Measurements from ENCODE around the gene PLEKHH2.

Gene PLEKHH2

GRCh38 chr2:43764086-43764705 lies 127.1 kb downstream of the PLEKHH2 start:
- DNase-seq = no peak

DNA sequence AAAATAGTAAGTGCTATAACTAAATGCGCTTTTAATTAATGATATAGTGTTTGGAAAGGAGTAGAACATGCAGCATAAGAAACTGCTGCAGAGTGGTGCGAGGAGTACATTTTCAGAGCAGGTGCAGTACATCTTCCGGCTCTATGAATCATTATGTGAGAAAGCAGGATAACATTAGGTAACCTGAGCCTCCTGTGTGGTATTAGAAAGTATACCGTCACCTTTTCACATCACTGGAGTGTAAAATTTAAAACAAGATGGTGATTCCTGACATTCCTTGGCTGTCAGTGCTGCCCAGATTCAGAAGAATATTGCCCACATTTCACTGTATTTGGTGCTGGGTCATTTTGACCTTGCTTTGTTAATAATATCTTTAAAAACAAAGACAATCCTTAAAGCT lies 128.9 kb downstream of the PLEKHH2 start:
- no peak for DNase-seq

GRCh38 chr2:43773876-43774613 lies 137.0 kb downstream of the PLEKHH2 start, which contains the start of gene DYNC2LI1:
Gene DYNC2LI1, plus strand, starts transcription at chr2:43774039. Its CDS starts 100 bp downstream, at chr2:43774139.
- DNase-seq = peak; percentile 61

- no peak for DNase-seq
Measured at GRCh38 chr2:43774617-43775016, 137.6 kb downstream of the PLEKHH2 start.

DNA sequence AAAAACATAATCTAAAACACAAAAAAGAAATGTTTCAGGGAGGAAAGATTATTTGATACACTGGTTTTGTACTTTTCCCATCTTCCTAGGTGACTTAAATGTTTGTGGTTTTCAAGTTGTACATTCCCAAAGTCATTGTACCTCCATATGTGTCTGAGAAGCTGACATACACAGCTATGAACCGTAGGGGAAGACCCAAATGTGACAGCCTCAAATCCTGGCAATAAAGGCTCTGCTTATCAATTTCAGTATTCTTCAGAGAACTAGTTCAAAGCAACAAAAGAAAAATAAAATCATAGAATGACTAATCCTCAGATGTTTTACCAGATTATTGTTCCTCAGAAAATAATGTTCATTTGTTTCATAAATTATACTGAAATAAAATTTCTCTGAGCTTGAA lies 139.3 kb downstream of the PLEKHH2 start:
- DNase-seq = no peak

GRCh38 chr2:43777306-43777926 lies 140.4 kb downstream of the PLEKHH2 start:
- DNase-seq = no peak

DNA sequence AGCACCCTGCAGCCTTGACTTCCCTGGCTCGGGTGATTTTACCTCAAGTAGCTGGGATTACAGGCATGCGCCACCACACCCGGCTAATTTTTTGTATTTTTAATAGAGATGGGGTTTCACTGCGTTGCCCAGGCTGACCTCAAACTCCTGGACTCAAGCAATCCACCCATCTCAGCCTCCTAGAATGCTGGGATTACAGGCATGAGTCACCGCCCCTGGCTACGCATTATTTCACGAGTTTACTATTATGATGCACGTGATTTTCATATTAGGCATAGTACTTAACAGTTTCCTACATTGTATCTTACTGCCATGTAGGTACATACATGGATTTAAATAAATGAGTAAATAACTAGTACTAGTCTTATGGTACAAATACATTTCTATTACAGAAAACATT lies 141.2 kb downstream of the PLEKHH2 start:
- DNase-seq = no peak

GRCh38 chr2:43787895-43788294 lies 150.8 kb downstream of the PLEKHH2 start:
- DNase-seq = no peak

DNA sequence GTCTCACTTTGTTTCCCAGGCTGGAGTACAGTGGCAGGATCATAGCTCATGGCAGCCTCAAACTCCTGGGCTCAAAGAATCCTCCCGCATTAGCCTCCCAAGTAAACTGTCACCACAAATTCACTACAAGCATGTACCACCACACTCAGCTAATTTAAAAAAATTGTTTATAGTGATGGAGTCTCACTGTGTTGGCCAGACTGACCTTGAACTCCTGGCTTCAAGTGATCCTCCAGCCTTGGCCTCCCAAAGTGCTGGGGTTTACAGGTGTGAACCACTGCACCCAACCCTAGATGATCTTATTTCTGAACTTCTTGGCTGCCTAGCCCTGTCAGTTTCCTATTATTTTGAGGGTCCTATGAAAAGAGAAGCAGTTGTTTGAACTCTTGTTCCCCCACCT lies 151.6 kb downstream of the PLEKHH2 start:
- no peak for DNase-seq

GRCh38 chr2:43790147-43790546 lies 153.1 kb downstream of the PLEKHH2 start:
- no peak for DNase-seq

DNA sequence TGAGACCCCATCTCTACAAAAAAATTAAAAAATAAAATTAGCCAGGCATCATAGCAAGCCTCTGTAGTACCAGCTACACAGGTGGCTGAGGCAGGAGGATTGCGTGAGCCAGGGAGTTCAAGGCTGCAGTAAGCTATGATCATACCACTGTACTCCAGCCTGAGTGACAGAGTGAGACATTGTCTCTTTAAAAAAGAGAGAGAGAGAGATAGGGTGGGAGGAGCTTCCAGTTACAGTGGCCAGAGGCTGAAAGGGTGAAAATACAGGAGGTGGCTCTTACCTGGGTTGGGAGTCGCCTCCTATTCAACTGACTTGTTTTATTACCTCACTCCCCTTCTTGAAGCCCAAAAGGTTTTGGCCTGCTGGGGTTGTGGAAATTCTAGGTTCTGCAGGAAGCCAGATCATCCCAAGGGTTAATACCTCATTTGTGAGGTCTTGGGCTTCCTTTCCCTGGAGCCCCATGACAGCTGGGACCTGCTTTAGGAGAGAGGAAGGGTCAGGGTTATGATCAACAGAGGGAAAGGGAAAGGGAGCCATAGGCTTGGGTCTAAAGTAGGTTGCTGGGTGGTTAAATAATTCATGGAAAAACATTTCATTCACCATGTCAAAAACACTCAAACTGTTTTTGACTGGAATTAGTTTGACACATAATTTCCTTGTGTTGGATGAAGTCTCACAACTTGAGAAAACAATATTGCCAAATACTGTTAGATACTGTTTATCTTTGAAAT lies 154.1 kb downstream of the PLEKHH2 start:
- DNase-seq = no peak

DNA sequence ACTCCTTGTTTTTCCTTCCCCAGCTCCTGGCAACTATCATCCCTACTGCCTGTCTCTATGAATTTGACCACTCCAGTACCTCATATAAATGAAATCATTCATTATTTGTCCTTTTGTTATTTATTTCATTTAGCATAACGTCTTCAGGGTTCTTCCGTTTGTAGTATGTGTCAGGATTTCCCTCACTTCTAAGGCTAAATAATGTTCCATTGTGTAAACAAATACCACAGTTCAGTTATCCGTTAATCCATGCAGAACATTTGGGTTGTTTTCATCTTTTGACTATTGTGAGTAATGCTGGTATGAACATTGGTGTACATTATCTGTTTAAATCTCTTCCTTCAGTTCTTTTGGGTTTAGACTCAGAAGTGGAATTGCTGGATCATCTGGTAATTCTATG lies 155.6 kb downstream of the PLEKHH2 start:
- no peak for DNase-seq

DNA sequence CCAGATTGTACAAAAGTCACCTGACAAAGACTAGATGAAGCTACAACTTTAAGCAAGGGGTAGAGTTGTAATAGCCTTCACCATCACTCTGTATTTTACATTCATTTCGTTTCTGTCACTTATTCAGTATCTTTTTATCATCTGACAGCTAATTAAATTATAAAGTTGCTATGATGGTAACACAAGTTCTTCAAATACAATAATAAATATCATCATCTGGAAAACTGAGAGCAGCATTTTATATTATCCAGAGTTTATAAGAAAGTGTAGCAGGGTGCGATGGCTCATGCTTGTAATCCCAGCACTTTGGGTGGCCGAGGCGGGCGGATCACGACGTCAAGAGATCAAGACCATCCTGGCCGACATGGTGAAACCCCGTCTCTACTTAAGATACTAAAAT lies 157.9 kb downstream of the PLEKHH2 start:
- no peak for DNase-seq

DNA sequence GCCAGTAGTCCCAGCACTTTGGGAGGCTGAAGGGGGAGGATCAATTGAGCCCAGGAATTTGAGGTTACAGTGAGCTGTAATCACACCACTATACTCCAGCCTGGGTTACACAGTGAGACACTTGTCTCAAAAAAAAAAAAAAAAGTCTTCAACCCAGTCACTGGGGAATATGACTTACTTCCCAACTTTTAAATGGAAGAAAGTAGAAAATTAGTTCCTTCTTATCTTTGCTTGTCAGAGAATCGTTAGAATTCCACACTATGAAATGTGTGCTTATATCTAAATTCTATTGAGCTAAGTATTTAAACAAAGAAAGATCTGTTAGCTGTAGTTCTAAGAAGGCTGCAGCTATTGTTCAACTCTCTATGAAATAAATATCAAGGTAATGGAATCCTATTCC lies 159.1 kb downstream of the PLEKHH2 start:
- no peak for DNase-seq

DNA sequence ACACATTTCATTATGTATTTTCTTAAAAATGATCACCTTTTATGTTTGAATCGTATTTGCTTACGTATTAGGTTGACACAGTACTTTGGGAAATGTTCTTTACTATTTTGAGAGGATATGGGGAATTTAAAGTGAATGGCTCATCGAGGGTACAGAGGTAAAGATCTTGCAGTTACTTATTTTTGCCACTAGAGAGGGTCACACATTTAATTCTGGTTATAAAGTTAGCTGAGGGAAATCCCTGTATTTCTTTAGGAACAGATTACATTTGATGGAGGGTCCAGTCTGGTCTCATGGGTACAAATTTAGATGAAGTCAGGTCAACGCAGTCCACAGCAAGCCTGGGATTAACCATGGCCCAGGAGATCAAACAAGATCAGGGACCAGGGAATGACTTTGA lies 161.2 kb downstream of the PLEKHH2 start:
- DNase-seq = no peak

GRCh38 chr2:43800894-43801293 lies 163.8 kb downstream of the PLEKHH2 start:
- DNase-seq = no peak

DNA sequence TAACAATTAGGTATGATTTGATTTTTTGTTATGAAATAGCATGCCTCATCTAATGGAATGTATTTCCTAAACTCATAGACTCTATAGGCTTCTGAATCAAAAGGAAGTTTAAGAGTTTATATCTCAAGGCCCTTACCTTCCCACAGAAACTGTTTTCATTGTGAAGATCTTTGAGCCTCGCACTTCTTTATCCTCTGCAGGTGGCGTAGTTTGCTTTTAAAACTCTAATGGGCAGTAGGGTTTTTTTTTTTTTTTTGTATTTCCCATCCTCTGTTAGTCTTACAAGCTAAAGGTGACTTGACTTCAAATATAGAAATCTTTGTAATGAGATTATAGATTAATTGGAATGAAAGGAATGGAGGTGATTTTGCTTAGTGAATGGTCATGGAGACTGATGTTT lies 165.1 kb downstream of the PLEKHH2 start:
- DNase-seq = no peak

DNA sequence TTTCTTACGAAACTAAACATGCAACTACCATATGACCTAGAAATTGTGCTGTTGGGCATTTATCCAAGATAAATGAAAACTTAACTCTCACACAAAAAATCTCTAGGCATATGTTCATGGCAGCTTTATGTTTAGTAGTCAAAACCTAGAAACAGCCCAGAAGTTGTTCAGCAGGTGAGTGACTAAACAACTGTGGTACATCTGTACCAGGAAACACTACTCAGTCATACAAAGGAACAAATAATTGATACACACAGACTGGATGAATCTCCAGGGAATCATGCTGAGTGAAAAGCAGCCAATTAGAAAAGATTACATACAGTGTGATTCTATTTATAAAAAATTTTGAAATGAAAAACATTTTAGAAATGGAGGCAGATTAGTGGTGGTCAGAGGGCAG lies 166.1 kb downstream of the PLEKHH2 start:
- DNase-seq = no peak

DNA sequence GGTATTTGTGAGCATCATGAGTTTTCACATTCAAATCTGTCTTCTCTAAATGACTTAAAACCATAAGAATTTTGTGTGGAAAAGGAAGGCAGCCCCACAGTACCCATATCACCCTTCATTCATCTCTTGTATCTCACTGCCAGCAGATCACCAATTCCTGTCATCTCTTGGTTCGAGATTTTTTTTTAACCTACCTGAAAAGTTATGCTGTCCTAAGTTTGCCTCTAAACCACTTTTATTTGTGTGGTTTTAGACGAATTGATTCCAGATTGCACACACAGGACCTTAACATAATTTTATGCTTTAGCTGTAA lies 169.6 kb downstream of the PLEKHH2 start:
- no peak for DNase-seq

DNA sequence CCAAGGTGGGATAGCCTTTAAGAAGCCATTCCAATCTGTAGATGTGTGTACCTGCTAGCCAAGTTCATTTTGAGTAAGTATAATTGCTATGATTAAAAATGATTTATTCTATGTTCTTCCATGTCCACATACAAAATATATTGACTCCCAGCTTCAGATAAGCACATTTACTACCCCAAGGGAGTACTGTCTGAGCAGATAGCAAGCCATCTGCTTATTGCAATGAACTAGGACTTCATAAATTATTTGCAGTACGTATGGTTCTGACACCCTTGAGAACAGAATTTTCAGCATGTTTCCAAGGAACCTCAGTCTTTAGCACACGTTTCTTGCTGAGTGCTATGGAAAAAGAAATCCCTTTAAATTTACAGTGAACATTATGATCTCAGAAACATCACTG lies 173.4 kb downstream of the PLEKHH2 start:
- no peak for DNase-seq

DNA sequence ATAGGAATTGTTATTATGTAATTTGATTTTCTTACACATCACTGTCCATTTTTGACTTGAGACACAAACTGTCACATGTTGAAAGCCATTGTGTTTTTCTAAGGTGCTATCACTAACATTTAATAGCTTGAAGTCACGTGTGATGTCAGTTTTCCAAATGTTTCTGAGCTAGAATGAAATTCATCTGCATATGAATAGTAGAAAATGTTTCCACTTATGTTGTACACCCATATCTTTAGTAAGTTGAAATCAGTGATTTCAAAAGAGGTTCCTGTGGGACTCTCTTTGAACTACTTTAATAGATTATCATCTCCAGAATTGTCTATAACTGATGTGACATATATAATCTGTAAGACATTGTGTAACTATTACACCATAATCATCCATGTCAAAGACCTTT lies 173.8 kb downstream of the PLEKHH2 start:
- no peak for DNase-seq

GRCh38 chr2:43812006-43812405 lies 174.9 kb downstream of the PLEKHH2 start:
- DNase-seq = no peak

GRCh38 chr2:43812947-43813346 lies 175.9 kb downstream of the PLEKHH2 start:
- no peak for DNase-seq

- no peak for DNase-seq
Measured at GRCh38 chr2:43814711-43815110, 177.7 kb downstream of the PLEKHH2 start.

All from activated gamma-delta T cell treated with Interleukin-2 at 50 U/mL for 16 hours (primary cell).